ENCODE results near the gene PLXNA4.

- TF ChIP-seq CTCF (IDR thresholded peaks at IDR 0.05), result no peak
- no peak for TF ChIP-seq POLR2AphosphoS5 (IDR thresholded peaks at IDR 0.05; ENCODE audit: insufficient read depth in 1 of 2, low read depth in 1 of 2)
Observed at GRCh38 chr7:132560825-132561529, 15.3 kb downstream of the PLXNA4 start.

All from vagina (tissue), 2 donors.